Fibroblast of the conjunctiva (primary cell): ENCODE data around the gene SNRNP70.

Source experiments
- DNase-seq: peaks from one replicate; pipeline ENCODE4 v3.0.0-alpha.2; 2010; ENCODE audit warnings: low read depth

SNRNP70 gene

GRCh38 chr19:49148784-49149651, 63.8 kb downstream of the SNRNP70 start:
- peak; percentile 79 for DNase-seq

- peak; percentile 65 for DNase-seq
Measured at GRCh38 chr19:49149652-49150105, 64.4 kb downstream of the SNRNP70 start.

DNA sequence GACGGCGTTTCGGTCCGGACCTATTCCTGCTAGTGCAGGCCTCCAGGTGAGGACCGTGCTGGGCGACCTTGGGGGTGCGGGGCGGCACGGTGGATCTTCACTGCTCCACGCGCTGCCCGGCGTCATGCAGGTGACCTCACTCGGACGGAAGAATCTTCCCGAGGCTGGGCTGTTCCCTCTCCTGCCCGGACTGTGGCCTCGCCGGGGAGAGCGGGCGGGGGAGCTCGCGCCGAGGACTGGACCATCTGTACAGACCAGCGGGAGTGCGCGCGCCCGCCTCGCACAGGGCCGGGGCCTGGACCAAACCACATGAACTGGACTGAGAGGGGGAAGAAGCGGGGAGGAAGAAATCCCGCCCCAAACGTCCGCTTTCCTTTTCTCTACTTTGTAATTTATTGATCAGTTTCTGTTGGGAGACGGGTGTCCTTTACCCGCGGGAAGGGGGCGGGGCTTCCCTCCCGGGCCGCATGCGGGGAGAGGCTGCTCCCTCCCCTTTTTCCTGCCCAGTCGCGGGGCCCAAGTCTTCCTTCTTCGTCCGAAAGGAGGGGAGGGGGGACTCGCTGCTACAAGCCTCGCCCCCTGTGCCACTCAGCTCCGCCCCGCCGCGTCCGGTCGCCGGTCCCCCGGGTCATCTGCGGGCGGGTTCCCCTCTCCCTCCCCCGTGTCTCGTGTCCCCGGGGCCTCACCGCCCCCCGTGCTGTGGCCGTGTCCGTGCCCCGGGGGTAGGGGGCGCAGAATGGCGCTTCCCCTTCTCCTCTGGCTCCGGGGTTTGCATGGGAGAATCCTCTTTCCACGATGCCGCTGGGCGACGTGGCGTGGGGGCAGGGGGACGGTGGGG, 65.1 kb downstream of the SNRNP70 start:
- peak; percentile 49 for DNase-seq

DNA sequence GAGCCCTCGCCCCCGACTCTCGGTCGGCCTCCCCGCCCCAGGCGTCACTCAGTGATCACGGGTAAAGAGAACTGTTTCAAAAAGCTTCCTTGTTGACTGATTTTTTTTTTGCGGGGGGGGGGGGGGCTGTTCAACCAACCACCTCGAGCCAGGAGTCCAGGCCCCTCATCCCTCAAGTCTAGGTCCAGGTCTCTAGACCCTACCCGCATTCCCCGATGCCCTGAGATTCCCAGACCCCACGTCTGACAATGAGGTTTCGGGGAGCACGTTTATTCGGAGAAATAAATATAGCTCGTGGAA, 65.6 kb downstream of the SNRNP70 start:
- DNase-seq, result no peak

DNA sequence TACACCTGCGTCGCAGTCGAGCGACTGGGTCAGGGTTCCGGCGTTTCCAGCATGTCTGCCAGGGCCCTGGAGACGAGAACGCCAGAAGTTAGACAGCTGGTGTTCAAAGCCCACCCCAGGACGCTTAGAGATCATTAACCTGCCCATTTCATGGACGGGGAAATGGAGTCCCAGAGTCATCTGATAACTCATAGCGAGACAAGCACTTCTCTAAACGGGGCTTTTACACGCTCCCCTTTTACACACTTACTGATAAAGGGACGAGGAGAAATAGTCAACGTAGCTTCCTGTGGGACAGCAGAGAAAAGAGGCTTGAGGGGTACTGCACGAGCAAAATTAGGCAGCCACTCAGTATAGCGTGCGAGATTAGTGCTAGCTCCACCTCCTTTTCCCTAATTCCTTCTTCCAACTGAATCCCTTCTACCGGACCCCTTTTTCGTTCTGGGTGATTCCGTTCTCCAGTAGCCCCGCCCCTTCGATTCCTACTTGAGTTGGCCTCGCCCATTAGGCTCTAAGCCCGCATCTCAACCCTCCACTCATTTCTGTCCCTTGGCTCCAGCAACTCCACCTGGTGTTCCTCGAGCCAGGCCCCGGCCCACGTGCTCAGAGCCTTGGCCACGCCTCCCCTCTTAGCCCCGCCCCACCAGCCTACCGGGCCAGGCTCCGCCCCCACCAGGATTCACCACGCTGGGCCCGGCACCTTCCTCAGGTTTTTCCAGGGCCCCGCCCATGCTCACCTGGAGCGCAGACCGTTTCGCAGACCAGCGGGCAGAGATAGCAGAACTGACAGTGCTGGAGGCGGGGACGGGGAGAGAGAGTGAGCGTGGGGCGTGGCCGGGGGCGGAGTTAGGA, 66.2 kb downstream of the SNRNP70 start:
- DNase-seq, result no peak

GRCh38 chr19:49152119-49152550, 66.9 kb downstream of the SNRNP70 start:
- DNase-seq, result no peak

GRCh38 chr19:49153167-49153809, 68.0 kb downstream of the SNRNP70 start:
- DNase-seq, result no peak

- no peak for DNase-seq
Measured at GRCh38 chr19:49154279-49154678, 69.0 kb downstream of the SNRNP70 start.

DNA sequence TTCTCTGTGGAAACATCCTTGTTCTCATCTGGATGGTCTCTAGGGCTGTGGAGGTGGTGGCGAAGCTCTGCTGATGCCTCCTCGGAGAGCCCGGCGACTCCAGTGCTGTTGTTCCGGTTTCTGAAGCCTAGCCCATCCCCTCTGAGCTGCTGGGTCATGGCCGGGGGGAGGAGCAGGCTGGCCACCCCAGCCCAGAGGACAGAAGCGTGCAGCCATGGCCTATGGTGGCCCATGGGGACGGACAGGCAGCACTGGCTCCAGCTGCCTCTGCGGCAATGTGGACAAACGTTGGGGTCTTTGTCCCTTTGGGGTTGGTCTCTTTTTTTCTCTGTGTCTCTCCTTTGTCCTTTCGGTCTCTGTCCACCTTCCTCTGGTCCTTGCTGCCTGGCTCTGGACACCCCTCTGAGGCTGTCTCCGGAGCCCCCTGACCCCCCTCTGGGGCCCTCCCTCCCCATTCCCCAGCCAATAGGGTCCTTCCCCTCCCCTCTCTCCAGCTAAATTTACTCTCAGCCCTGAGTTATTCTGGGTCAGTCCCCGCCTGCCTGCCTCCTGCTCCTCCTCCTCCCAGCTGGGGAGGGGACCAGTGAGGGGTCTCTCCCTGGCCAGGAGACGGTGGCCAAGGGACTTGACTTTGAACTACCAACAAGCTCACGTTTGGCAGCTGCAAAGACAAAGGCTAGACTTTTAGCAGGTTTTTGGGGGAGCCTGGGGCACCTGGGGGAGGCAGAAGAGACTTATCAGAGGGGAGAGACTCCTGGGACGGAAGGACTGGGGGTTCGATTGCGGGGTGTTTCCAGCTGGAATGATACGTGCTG, 70.0 kb downstream of the SNRNP70 start, which contains the start of gene HRC:
TSS of gene HRC (minus strand) at position 392 of the 815 bp plus-strand sequence. CDS start at position 233, 159 bp downstream.
- DNase-seq, result no peak

DNA sequence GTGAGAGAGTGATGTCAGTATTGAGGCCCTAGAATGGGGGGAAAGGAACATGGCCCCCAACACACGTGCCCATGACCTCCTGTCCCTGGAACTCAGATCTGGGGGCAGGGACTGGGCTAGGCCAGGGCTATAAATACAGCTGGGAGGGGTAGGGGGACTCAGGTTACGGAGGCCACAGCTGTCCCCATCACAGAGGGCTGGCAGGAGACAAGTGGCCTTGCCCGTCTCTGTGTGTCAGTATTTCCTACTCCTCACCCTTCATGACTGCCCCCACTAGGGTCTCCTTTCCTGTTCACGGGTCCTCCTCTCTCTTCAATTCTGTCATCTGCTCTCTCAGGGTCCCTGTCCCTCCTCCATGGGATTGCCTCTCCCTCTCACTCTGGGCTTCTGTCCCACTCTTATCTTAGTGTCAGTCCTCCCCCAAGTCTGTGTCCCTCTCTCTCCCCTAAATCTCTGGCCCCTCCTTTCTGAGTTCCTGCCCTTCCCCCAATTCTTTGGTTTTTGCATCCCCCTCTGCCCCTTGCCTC, 70.6 kb downstream of the SNRNP70 start:
- DNase-seq, result no peak

DNA sequence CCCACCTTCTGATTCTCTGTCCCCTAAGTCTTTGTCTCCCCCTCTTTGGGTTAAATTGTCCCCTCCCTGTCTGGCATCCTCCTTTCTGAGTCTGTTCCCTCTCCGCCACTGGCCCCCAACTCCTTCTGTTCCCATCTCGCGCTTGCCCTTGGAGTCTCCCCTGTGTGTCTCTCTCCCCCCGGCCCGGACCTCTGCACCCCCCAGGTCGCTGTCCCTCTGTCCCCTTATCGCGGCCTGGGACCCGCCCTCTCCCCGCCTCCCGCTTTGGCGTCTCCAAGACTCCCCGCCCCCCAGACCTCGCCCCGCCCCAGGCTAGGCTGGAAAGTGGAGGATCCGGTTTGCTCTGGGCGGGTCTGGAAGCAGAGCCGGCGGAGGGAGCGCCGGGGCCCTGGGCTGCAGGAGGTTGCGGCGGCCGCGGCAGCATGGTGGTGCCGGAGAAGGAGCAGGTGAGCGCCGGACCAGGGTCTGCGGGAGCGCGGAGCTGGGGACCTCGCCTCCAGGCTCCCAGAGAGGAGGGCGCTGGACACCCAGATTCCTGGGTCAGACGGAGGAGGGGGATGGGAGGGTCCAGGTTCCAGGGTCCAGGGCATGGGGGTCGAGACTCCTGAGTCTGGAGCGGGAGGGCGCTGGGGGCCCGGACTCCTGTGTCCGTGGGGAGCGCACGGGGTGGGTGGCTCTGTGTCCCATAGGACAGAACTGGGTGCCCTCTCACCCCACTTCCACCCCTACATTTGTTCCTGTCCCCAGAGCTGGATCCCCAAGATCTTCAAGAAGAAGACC, 72.4 kb downstream of the SNRNP70 start, which contains the start of gene TRPM4:
TSS of gene TRPM4 (plus strand) at position 348 of the 780 bp plus-strand sequence. CDS start at position 423, 75 bp downstream.
- DNase-seq, result peak; percentile 47
